Thoracic aorta (tissue), 2 donors: ENCODE measurements around the gene OR51V1. TPM values are rescaled to one million over a fixed set of nuclear protein-coding genes. Genes with fewer than 3 reads are reported as not detected.

Experiments
- ATAC-seq: fragments of 150-250 bp; one replicate; pipeline ENCODE4 v1.8.0; 2017; ENCODE audit warnings: low read depth; ENCODE audit not compliant: insufficient number of reproducible peaks, low FRiP score
- DNase-seq: peaks from one replicate; pipeline ENCODE4 v3.0.0-alpha.2; 2020; ENCODE audit warnings: low spot score
- H3K27ac ChIP-seq, 2 donors: fragments of 200-600 bp; sonication (generic); 1 replicate in 1 of 2; 2 replicates in 1 of 2; pipeline ENCODE4 v1.5.1; 2016; ENCODE audit warnings: mild to moderate bottlenecking in 2 of 2, moderate library complexity in 2 of 2
- H3K27me3 ChIP-seq: fragments of 200-600 bp; sonication (generic); replicated peaks from 2 replicates; pipeline ENCODE4 v1.6.0; 2016; ENCODE audit warnings: mild to moderate bottlenecking; ENCODE audit not compliant: insufficient read depth
- H3K36me3 ChIP-seq: fragments of 200-600 bp; sonication (generic); one replicate; pipeline ENCODE4 v1.5.1; 2016
- H3K4me1 ChIP-seq, 2 donors: fragments of 200-600 bp; sonication (generic); 1 replicate in 1 of 2; 2 replicates in 1 of 2; pipeline versions ENCODE4 v1.5.1 to v1.6.0; 2016; ENCODE audit warnings: low read depth in 2 of 2, mild to moderate bottlenecking in 1 of 2; ENCODE audit not compliant: control insufficient read depth in 1 of 2
- H3K4me3 ChIP-seq: fragments of 200-600 bp; sonication (generic); 2 replicates; pipeline ENCODE4 v1.5.1; 2016; ENCODE audit warnings: mild to moderate bottlenecking
- H3K9me3 ChIP-seq: fragments of 200-600 bp; sonication (generic); 2 replicates; pipeline ENCODE4 v1.5.1; 2016
- total RNA-seq, 2 donors: library from RNA; depleted of rRNA; stranded (reverse); fragments of >200 nt; gene quantifications; one replicate each; pipeline versions ENCODE4 v1.1.0 to v1.2.3, GENCODE V29; 2016
- TF ChIP-seq, protein P1 (sequence below): fragments of 200-600 bp; sonication (generic); IDR thresholded peaks from one replicate; pipeline ENCODE4 v1.5.1; 2019; ENCODE audit warnings: antibody characterized with exemption

OR51V1 gene
- total RNA-seq, 2 donors from 2014 or later: not detected

- Histone ChIP-seq H3K9me3 (no peaks in the 10 kb centered on the region), H3K36me3 (no peaks in the 10 kb centered on the region), H3K4me3 (no peak overlapping the region), H3K27ac (no peak overlapping the region), H3K27me3 (no peaks in the 10 kb centered on the region), H3K4me1 (no peaks in the 10 kb centered on the region)
- DNase-seq (no peak), ATAC-seq (no peak)
- TF ChIP-seq, protein P1, sequence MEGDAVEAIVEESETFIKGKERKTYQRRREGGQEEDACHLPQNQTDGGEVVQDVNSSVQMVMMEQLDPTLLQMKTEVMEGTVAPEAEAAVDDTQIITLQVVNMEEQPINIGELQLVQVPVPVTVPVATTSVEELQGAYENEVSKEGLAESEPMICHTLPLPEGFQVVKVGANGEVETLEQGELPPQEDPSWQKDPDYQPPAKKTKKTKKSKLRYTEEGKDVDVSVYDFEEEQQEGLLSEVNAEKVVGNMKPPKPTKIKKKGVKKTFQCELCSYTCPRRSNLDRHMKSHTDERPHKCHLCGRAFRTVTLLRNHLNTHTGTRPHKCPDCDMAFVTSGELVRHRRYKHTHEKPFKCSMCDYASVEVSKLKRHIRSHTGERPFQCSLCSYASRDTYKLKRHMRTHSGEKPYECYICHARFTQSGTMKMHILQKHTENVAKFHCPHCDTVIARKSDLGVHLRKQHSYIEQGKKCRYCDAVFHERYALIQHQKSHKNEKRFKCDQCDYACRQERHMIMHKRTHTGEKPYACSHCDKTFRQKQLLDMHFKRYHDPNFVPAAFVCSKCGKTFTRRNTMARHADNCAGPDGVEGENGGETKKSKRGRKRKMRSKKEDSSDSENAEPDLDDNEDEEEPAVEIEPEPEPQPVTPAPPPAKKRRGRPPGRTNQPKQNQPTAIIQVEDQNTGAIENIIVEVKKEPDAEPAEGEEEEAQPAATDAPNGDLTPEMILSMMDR: no peak
Observed at GRCh38 chr11:5227681-5228080, 27.2 kb upstream of the OR51V1 start.

GRCh38 chr11:5226732-5227310 is 26.3 kb upstream of the OR51V1 start, which contains the start of gene HBB:
HBB (minus strand) TSS chr11:5227071; CDS start chr11:5227021, 50 bp downstream.
- ATAC-seq: no peak
- TF ChIP-seq, protein P1: no peak

DNA sequence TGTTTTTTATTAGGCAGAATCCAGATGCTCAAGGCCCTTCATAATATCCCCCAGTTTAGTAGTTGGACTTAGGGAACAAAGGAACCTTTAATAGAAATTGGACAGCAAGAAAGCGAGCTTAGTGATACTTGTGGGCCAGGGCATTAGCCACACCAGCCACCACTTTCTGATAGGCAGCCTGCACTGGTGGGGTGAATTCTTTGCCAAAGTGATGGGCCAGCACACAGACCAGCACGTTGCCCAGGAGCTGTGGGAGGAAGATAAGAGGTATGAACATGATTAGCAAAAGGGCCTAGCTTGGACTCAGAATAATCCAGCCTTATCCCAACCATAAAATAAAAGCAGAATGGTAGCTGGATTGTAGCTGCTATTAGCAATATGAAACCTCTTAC is 25.0 kb upstream of the OR51V1 start:
- no peak for ATAC-seq
- H3K4me1 ChIP-seq: no peaks in the 10 kb centered on the region
- H3K9me3 ChIP-seq: no peaks in the 10 kb centered on the region

More at GRCh38 chr11:5226732-5227310, 26.3 kb upstream of the OR51V1 start, which contains the start of gene HBB:
- no peak within 1 kb of the TSS for H3K4me3 ChIP-seq
- no peaks in the 10 kb centered on the region for H3K36me3 ChIP-seq
- no peak within 1 kb of the TSS for H3K27ac ChIP-seq
- no peaks in the 10 kb centered on the region for H3K4me1 ChIP-seq
- no peaks in the 10 kb centered on the region for H3K9me3 ChIP-seq
- no peak for DNase-seq
- H3K27me3 ChIP-seq: no peaks in the 10 kb centered on the region

GRCh38 chr11:5224538-5225479 is 24.3 kb upstream of the OR51V1 start:
- DNase-seq (no peak), ATAC-seq (no peak)
- TF ChIP-seq, protein P1: no peak
- Histone ChIP-seq H3K9me3 (no peaks in the 10 kb centered on the region), H3K27me3 (no peaks in the 10 kb centered on the region), H3K36me3 (no peaks in the 10 kb centered on the region), H3K4me1 (no peaks in the 10 kb centered on the region), H3K4me3 (no peak overlapping the region), H3K27ac (no peak overlapping the region)

More for the DNA sequence above, 25.0 kb upstream of the OR51V1 start:
- no peak overlapping the region for H3K27ac ChIP-seq
- TF ChIP-seq, protein P1: no peak
- H3K4me3 ChIP-seq: no peak overlapping the region
- H3K27me3 ChIP-seq: no peaks in the 10 kb centered on the region
- H3K36me3 ChIP-seq: no peaks in the 10 kb centered on the region
- no peak for DNase-seq

DNA sequence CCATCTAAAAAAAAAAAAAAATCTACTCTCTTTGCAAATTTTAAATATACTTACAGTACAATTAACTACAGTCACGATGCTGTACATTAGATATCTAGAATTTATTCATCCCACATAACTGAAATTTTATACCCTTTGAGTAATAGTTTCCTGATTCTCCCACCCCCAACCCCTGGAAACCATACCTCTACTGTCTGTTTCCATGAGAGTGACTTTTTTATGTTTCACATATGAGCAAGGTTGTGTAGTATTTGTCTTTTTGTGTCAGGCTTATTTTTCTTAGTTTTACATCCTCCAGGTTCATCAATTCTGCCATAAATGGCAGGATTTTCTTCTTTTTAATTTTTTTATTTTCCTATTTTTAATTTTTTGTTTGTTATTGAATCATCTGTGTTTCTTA is 23.2 kb upstream of the OR51V1 start:
- ATAC-seq: no peak

More for the DNA sequence above, 23.2 kb upstream of the OR51V1 start:
- DNase-seq: no peak
- Histone ChIP-seq H3K36me3 (no peaks in the 10 kb centered on the region), H3K27me3 (no peaks in the 10 kb centered on the region), H3K27ac (no peak overlapping the region), H3K4me3 (no peak overlapping the region), H3K9me3 (no peaks in the 10 kb centered on the region), H3K4me1 (no peaks in the 10 kb centered on the region)
- TF ChIP-seq, protein P1: no peak
